Testis (tissue), 3 donors: ENCODE data around the gene CREBRF. TPM values are rescaled to one million over a fixed set of nuclear protein-coding genes. Genes with fewer than 3 reads are reported as not detected.
"Not testable (repeated sequence)": the region's sequence is repeated elsewhere in the genome, so short reads cannot be mapped to it uniquely, and the experiment has no call there.

ENCODE experiments used
- DNase-seq: peaks from one replicate; pipeline ENCODE4 v3.0.0-alpha.2; 2019
- H3K27ac ChIP-seq, 2 donors: fragments of 200-600 bp; sonication (generic); one replicate each; pipeline ENCODE4 v1.5.1; 2019
- H3K27me3 ChIP-seq: fragments of 200-600 bp; sonication (generic); one replicate; pipeline ENCODE4 v1.5.1; 2019
- H3K36me3 ChIP-seq: fragments of 200-600 bp; sonication (generic); one replicate; pipeline ENCODE4 v1.5.1; 2017; ENCODE audit warnings: low read depth; ENCODE audit errors: missing control alignments
- H3K4me1 ChIP-seq: fragments of 200-600 bp; sonication (generic); one replicate; pipeline ENCODE4 v1.5.1; 2019
- H3K4me3 ChIP-seq, 2 donors: fragments of 200-600 bp; sonication (generic); one replicate each; pipeline ENCODE4 v1.5.1; 2017 to 2019
- H3K9me3 ChIP-seq: fragments of 200-600 bp; sonication (generic); one replicate; pipeline ENCODE4 v1.5.1; 2017
- POLR2A ChIP-seq: fragments of 450-650 bp; IDR thresholded peaks from one replicate; pipeline ENCODE4 v1.6.1; 2017; ENCODE audit warnings: antibody characterized with exemption, mild to moderate bottlenecking, moderate library complexity
- WGBS, 2 donors: methylation state at CpG; one replicate each; pipeline ENCODE4 v1.1.5; 2018; 5-methylcytosine and 5-hydroxymethylcytosine counted together
- intact Hi-C: fragments of 100-400 bp; cut with DNase I; formaldehyde crosslinking; loops from one replicate; pipeline ENCODE4 v1.15.1; 2023; ENCODE audit warnings: low total_unique reads
- polyA plus RNA-seq: library from polyadenylated mRNA; stranded (reverse); fragments of 350-450 nt; fragmentation: Illumina TruSeq; extraction: RNeasy Lipid Tissue Mini Kit (QIAGEN cat#74804); gene quantifications from one replicate; pipeline ENCODE4 v1.2.3, GENCODE V29; 2014; ENCODE audit warnings: low read depth, low replicate concordance; ENCODE audit not compliant: insufficient read depth
- total RNA-seq, 2 donors: library from RNA; depleted of rRNA; stranded (reverse); fragments of >200 nt; gene quantifications; one replicate each; pipeline ENCODE4 v1.2.3, GENCODE V29; 2016
- TF ChIP-seq, protein P1 (sequence below), 3 experiments: fragments of 450-650 bp in 2 of 3; fragments of 200-600 bp in 1 of 3; sonication (generic) in 1 of 3; IDR thresholded peaks; one replicate each; pipeline ENCODE4 v1.5.1; 2016 to 2019; ENCODE audit warnings: antibody characterized with exemption in 3 of 3, mild to moderate bottlenecking in 2 of 3, moderate library complexity in 1 of 3

CREBRF gene
- total and polyA plus RNA-seq, 3 donors from 2014 or later: 24.2 to 58.4 (median 55.6) TPM

DNA sequence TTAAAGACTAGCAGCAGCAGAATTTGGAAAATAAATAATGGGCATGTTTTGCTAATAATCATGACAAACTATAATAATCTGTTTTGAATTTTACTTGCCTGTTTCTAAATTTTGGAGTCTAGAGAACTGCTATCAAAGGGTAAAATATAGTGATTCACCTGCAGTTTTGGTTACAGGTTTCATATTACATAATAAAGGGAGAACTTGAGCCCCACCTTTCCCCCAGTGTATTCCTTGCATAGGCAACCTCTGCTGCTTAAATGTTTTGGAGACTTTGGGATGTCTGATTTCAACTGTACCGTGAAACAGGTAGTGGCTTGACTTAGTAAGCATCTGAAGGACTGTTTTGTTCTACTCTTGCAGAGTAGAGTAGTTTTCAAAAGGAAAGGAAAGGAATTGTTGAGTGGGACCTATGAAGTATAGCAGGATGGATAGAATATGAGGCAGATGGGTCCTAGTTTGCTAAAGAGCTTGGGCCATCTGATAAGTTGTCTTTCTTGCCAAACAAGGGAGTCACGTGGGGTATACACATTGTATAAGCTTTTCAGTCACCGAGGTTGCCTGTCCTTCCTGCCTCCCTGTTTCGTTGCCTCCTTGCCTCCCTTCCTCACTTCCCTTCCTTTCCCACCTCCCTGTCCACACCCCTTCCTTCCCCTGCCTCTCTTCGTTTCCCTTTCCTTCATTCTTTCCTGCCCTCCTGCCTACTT, 19.1 kb downstream of the CREBRF start:
- no peak overlapping the region for H3K27ac ChIP-seq

DNA sequence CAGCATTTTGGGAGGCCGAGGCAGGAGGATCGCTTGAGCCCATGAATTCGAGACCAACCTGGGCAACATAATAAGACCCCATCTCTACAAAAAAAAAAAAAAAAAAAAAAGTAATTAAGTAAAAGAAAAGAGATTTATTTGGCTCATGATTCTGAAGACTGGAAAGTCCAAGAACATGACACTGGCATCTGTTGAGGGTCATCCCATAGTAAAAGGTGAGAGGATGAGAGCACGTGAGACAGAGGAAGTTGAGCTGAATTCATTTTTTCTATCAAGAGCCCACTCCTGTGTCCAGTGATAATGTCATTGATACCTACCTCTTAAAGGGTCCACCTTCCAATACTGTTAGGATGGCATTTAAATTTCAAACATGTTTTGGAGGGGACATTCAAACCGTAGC, 19.8 kb downstream of the CREBRF start:
- no peak for DNase-seq
- H3K27me3 ChIP-seq: no peaks in the 10 kb centered on the region
- 94 to 95% methylated on average over 5 of the region's 5 CpGs for WGBS, 2 donors
- H3K4me3 ChIP-seq: no peak overlapping the region
- intact Hi-C loops: no loop called here
- no peaks in the 10 kb centered on the region for H3K36me3 ChIP-seq
- H3K4me1 ChIP-seq: peaks cover 10% of the 10 kb centered on the region
- H3K27ac ChIP-seq: no peak overlapping the region
- H3K9me3 ChIP-seq: no peaks in the 10 kb centered on the region
- TF ChIP-seq POLR2A: no peak
- TF ChIP-seq, protein P1, sequence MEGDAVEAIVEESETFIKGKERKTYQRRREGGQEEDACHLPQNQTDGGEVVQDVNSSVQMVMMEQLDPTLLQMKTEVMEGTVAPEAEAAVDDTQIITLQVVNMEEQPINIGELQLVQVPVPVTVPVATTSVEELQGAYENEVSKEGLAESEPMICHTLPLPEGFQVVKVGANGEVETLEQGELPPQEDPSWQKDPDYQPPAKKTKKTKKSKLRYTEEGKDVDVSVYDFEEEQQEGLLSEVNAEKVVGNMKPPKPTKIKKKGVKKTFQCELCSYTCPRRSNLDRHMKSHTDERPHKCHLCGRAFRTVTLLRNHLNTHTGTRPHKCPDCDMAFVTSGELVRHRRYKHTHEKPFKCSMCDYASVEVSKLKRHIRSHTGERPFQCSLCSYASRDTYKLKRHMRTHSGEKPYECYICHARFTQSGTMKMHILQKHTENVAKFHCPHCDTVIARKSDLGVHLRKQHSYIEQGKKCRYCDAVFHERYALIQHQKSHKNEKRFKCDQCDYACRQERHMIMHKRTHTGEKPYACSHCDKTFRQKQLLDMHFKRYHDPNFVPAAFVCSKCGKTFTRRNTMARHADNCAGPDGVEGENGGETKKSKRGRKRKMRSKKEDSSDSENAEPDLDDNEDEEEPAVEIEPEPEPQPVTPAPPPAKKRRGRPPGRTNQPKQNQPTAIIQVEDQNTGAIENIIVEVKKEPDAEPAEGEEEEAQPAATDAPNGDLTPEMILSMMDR (IDR thresholded peaks at IDR 0.05): no peak

More for the DNA sequence above, 19.1 kb downstream of the CREBRF start:
- Histone ChIP-seq H3K36me3 (no peaks in the 10 kb centered on the region), H3K9me3 (no peaks in the 10 kb centered on the region), H3K4me1 (peaks cover 10% of the 10 kb centered on the region), H3K4me3 (no peak overlapping the region), H3K27me3 (no peaks in the 10 kb centered on the region)
- no peak for DNase-seq
- TF ChIP-seq, protein P1 (IDR thresholded peaks at IDR 0.05): no peak
- no peak for TF ChIP-seq POLR2A
- intact Hi-C loops: no loop called here
- WGBS, 2 donors: 74 to 79% methylated on average over 5 of the region's 5 CpGs

DNA sequence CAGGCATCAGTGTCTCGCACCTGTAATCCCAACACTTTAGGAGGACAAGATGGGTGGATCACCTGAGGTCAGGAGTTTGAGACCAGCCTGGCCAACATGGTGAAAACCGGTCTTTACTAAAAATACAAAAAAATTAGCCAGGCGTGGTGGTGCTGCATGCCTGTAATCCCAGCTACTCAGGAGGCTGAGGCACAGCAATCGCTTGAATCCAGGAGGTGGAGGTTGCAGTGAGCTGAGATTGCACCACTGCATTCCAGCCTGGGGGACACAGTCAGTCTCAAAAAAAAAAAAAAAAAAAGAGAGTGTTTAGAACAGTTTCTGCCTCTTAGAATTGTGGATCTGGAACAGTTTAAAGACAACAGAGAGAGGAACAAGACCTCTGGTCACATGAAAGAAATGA, 20.3 kb downstream of the CREBRF start:
- peaks cover 10% of the 10 kb centered on the region for H3K4me1 ChIP-seq
- H3K27ac ChIP-seq, H3K4me3 ChIP-seq, intact Hi-C loops, H3K36me3 ChIP-seq, H3K9me3 ChIP-seq, DNase-seq, H3K27me3 ChIP-seq: not testable (repeated sequence)
- 85 to 97% methylated on average over 4 of the region's 4 CpGs for WGBS, 2 donors

DNA sequence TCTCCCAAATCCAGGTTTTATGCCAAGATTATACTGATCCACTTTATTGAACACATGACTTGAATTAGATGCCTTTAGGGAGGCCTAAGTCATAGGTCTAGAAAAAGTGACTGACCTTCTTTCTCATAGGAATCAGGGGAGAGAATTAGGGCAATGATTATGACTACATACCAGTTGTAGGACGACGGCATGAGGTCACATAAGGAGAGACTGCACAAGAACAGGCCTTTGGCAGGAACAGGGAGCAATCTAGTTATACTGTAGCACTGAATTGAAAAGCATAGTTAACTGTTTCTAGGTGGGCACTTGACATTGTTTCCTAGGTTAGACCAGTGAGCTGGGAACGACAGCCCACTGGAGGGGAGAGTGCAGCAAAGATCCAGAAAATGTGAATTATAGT, 22.7 kb downstream of the CREBRF start:
- TF ChIP-seq, protein P1 (IDR thresholded peaks at IDR 0.05): no peak
- TF ChIP-seq POLR2A: no peak
- Histone ChIP-seq H3K4me1 (peaks cover 4% of the 10 kb centered on the region), H3K27ac (no peak overlapping the region), H3K27me3 (no peaks in the 10 kb centered on the region), H3K9me3 (no peaks in the 10 kb centered on the region), H3K4me3 (no peak overlapping the region), H3K36me3 (no peaks in the 10 kb centered on the region)
- DNase-seq: no peak
- 45 to 52% methylated on average over 3 of the region's 3 CpGs for WGBS, 2 donors
- intact Hi-C loops: no loop called here

DNA sequence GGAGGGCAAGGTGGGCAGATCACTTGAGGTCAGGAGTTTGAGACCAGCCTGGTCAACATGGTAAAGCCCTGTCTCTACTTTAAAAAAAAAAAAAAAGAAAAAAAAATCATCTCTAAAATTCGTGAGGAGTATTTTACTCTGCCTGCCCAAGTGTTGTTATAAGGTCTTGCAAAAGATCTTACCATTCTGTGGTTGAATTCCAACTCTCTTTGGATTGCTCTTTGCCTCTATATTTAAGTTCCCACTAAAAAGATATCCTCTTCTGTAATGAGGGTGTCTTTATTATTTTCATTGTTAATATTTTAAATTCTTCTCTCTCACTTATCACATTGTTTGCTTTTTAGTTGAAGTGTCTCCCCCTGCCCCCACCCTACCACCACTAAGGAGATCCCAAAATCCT, 33.4 kb downstream of the CREBRF start:
- TF ChIP-seq, protein P1 (IDR thresholded peaks at IDR 0.05): no peak
- no peak for TF ChIP-seq POLR2A
- no peak for DNase-seq
- Histone ChIP-seq H3K36me3 (no peaks in the 10 kb centered on the region), H3K27me3 (no peaks in the 10 kb centered on the region), H3K4me3 (no peak overlapping the region), H3K9me3 (no peaks in the 10 kb centered on the region), H3K27ac (no peak overlapping the region), H3K4me1 (peaks cover 19% of the 10 kb centered on the region)
- 53 to 57% methylated on average over 1 of the region's 1 CpG for WGBS, 2 donors
- intact Hi-C loops: no loop called here
